Renal cortex interstitium (tissue), 11 donors: ENCODE data around the gene CNNM1. TPM values are rescaled to one million over a fixed set of nuclear protein-coding genes. Genes with fewer than 3 reads are reported as not detected.

Experiments
- DNase-seq, 11 donors: peaks; one replicate each; pipeline ENCODE4 v3.0.0-alpha.2; 2013; ENCODE audit warnings: low read depth in 9 of 11, low spot score in 4 of 11; ENCODE audit errors: extremely low read depth in 1 of 11
- polyA plus RNA-seq, 3 donors: library from polyadenylated mRNA; unstranded; fragments of 120-200 nt; gene quantifications; one replicate each; pipeline ENCODE4 v1.2.1, GENCODE V29; 2013; ENCODE audit not compliant: insufficient read length in 3 of 3

The CNNM1 gene
- polyA plus RNA-seq, 3 donors, result 1.5 to 2.1 (median 1.9) TPM

- no peak for DNase-seq
Measured at GRCh38 chr10:99330347-99330924, 1.3 kb downstream of the CNNM1 start.

- no peak for DNase-seq
Measured at GRCh38 chr10:99331207-99331803, 2.1 kb downstream of the CNNM1 start.

GRCh38 chr10:99337311-99337811, 8.2 kb downstream of the CNNM1 start:
- peak in 2 of 11 donors; percentile 35 to 59 for DNase-seq

- no peak for DNase-seq
Measured at GRCh38 chr10:99337901-99338300, 8.7 kb downstream of the CNNM1 start.

GRCh38 chr10:99339077-99339476, 9.9 kb downstream of the CNNM1 start:
- no peak for DNase-seq

GRCh38 chr10:99339563-99340047, 10.4 kb downstream of the CNNM1 start:
- DNase-seq, result no peak

- no peak for DNase-seq
Measured at GRCh38 chr10:99340650-99341049, 11.5 kb downstream of the CNNM1 start.

GRCh38 chr10:99341248-99341647, 12.1 kb downstream of the CNNM1 start:
- no peak for DNase-seq

- no peak for DNase-seq
Measured at GRCh38 chr10:99341860-99342490, 12.8 kb downstream of the CNNM1 start.

GRCh38 chr10:99343262-99343661, 14.1 kb downstream of the CNNM1 start:
- DNase-seq, result no peak

- DNase-seq, result no peak
Measured at GRCh38 chr10:99344715-99345114, 15.6 kb downstream of the CNNM1 start.

- no peak for DNase-seq
Measured at GRCh38 chr10:99345350-99345749, 16.2 kb downstream of the CNNM1 start.

GRCh38 chr10:99346247-99346646, 17.1 kb downstream of the CNNM1 start:
- DNase-seq, result no peak

GRCh38 chr10:99347672-99348071, 18.5 kb downstream of the CNNM1 start:
- no peak for DNase-seq

GRCh38 chr10:99353182-99353581, 24.0 kb downstream of the CNNM1 start:
- DNase-seq, result no peak

- no peak for DNase-seq
Measured at GRCh38 chr10:99357691-99358090, 28.5 kb downstream of the CNNM1 start.

GRCh38 chr10:99358101-99358500, 28.9 kb downstream of the CNNM1 start:
- DNase-seq, result no peak

- no peak for DNase-seq
Measured at GRCh38 chr10:99360934-99361333, 31.8 kb downstream of the CNNM1 start.

- DNase-seq, result no peak
Measured at GRCh38 chr10:99364125-99364524, 35.0 kb downstream of the CNNM1 start.

GRCh38 chr10:99365311-99365710, 36.2 kb downstream of the CNNM1 start:
- no peak for DNase-seq
